D721Med (cell line): ENCODE measurements around the gene MPHOSPH9.
"Not testable (repeated sequence)": the region's sequence is repeated elsewhere in the genome, so short reads cannot be mapped to it uniquely, and the experiment has no call there.

Source experiments
- DNase-seq: peaks from one replicate; pipeline ENCODE4 v3.0.0; 2011; ENCODE audit warnings: low spot score; ENCODE audit not compliant: insufficient read length
- FAIRE-seq: peaks from 2 replicates; lab custom pipeline; 2011; peaks lifted over from hg19 to GRCh38; lab: Jason Lieb, UNC
- CTCF ChIP-seq: IDR thresholded peaks from 2 replicates; pipeline ENCODE4 v1.5.1; 2012; ENCODE audit warnings: mild to moderate bottlenecking, control low read depth; ENCODE audit not compliant: insufficient read depth; ENCODE audit errors: missing control alignments

The MPHOSPH9 gene

GRCh38 chr12:123233505-123234308 lies 766 bp upstream of the MPHOSPH9 start:
- FAIRE-seq (no peak), DNase-seq (no peak)
- no peak for TF ChIP-seq CTCF

DNA sequence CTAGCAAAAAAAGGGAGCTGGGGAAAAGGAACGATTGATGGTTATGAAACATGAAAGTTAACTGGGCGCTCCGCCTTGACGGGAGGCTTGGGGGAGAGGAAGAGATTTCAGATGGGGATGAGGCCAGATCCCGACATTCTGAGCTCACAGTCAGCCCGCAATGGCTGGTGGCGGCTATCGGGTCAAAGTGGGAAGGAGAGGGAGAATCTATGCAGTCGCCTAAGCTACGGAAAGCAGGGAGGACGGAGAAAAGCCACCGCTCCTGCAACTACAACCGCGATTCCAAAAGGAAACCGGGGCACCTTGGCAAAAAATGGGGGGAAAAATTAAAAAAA lies 502 bp downstream of the MPHOSPH9 start:
- FAIRE-seq (no peak), DNase-seq (no peak)
- no peak for TF ChIP-seq CTCF

DNA sequence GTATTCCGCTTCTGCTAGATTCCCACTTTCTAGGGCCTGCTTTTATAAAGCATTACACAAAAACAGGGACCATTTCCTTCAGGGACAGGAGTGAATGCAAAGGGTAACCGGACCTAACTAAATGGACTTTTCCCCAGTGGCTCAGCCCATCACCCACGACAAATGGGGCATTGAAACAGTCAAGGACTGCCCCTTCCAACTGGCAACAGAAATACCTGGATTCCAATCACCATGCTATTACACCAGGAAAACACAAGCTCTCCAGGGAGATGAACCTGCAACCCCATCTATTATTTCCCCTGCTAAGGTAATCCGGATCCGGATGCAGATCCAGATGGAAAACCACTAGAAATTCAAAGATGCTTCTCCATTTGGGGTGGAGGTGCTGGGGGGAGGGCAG lies 1.0 kb downstream of the MPHOSPH9 start:
- TF ChIP-seq CTCF: no peak
- DNase-seq: no peak
- FAIRE-seq: no peak

DNA sequence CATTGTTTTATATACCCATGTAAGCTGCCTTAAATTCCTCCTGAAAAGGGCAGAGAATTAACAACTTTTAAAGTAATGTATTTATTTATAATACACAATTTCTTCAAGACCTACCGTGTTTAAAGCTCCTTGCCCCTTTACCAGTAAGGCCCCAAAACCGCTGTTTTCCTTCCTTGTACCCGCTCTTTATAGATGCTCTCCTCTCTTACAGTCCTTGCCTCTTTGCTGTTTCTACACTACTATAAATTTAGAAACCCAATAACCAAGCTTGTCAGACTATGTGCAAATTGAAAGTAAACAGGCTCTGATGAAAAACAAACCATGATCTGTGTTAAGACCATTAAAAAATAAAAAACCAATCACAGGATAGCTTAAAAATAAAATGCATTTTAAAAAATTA lies 3.9 kb downstream of the MPHOSPH9 start:
- no peak for TF ChIP-seq CTCF
- DNase-seq (no peak), FAIRE-seq (no peak)

- no peak for FAIRE-seq
- DNase-seq: no peak
- TF ChIP-seq CTCF: no peak
These were observed 5.2 kb downstream of the MPHOSPH9 start for GRCh38 chr12:123227581-123228258.

DNA sequence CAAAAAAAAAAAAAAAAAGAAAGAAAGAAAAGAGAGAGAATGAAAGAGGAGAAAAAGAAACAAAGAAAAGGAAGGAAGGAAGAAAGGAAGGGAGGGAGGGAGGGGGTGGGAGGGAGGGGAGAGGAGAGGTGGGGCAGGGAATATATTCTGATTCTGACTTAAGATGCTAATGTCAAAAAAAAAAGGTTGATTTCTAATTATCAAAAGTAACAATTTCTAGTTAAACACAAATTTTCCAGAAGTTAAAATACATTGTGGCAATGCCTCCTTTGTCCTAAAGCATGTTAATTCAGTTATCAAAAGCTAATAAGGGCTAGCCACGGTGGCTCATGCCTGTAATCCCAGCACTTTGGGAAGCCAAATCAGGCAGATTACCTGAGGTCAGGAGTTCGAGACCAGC lies 7.5 kb downstream of the MPHOSPH9 start:
- DNase-seq (no peak), FAIRE-seq (no peak)
- no peak for TF ChIP-seq CTCF

DNA sequence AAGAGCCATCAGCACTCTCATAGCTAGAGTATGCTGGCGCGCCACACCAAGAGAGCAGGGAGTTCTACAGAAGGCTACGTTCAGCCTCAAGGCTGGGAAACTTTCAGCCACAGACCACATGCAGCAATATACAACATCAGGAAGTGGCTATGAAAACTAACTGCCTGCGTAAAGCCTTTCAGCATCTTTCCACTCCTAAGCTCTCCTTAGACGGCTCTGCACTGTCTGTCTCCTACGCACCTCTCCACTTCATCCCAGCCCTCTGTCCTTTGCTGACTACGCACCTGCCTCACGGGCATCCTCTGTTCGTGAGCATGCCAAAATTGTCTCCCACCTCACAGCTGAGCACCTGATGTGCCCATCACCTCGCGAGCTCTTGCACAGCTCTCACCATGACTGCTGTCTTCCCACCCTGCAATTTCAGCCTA lies 9.7 kb downstream of the MPHOSPH9 start:
- TF ChIP-seq CTCF: no peak
- DNase-seq: no peak
- no peak for FAIRE-seq

DNA sequence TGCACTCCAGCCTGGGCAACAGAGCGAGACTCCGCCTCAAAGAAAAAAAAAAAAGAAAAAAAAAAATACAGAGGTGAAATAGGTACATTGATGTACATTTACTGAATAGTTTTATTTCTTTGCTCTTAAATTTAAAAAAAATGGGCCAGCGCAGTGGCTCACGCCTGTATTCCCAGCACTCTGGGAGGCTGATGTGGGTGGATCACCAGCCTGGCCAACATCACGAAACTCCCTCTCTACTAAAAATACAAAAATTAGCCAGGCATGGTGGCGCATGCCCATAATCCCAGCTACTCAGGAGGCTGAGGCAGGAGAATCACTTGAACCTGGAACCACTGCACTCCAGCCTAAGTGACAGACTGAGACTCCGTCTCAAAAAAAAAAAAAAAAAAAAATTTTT lies 25.1 kb downstream of the MPHOSPH9 start:
- not testable (repeated sequence) for FAIRE-seq, DNase-seq

- DNase-seq, FAIRE-seq: not testable (repeated sequence)
These were observed 26.1 kb downstream of the MPHOSPH9 start for GRCh38 chr12:123206794-123207193.
